Liver (tissue), 9 donors: ENCODE measurements around the gene PFN1. TPM values are rescaled to one million over a fixed set of nuclear protein-coding genes. Genes with fewer than 3 reads are reported as not detected.

ENCODE experiments used
- DNase-seq: peaks from one replicate; pipeline ENCODE4 v3.0.0-alpha.2; 2017; ENCODE audit warnings: low spot score
- H3K27ac ChIP-seq, 2 donors: one replicate each; pipeline ENCODE4 v1.7.0; 2013; ENCODE audit warnings: inconsistent platforms in 2 of 2, low read length in 2 of 2, control low read depth in 1 of 2, low read depth in 1 of 2, mild to moderate bottlenecking in 1 of 2
- H3K27me3 ChIP-seq, 4 donors: one replicate each; pipeline versions ENCODE4 v1.6.1 to v1.7.0; 2013; ENCODE audit warnings: low read length in 3 of 4, inconsistent platforms in 1 of 4, mild to moderate bottlenecking in 1 of 4, moderate library complexity in 1 of 4; ENCODE audit not compliant: control insufficient read depth in 4 of 4, insufficient read depth in 4 of 4
- H3K36me3 ChIP-seq, 4 donors: one replicate each; pipeline versions ENCODE4 v1.6.1 to v1.7.0; 2013; ENCODE audit warnings: low read length in 3 of 4, mild to moderate bottlenecking in 3 of 4, low read depth in 1 of 4, moderate library complexity in 1 of 4; ENCODE audit not compliant: control insufficient read depth in 4 of 4, insufficient read depth in 3 of 4
- H3K4me1 ChIP-seq, 4 donors: one replicate each; pipeline versions ENCODE4 v1.6.1 to v1.7.0; 2013; ENCODE audit warnings: low read length in 3 of 4, mild to moderate bottlenecking in 3 of 4, moderate library complexity in 1 of 4; ENCODE audit not compliant: control insufficient read depth in 4 of 4, insufficient read depth in 4 of 4
- H3K4me3 ChIP-seq, 3 donors: one replicate each; pipeline versions ENCODE4 v1.6.1 to v1.7.0; 2013; ENCODE audit warnings: low read length in 3 of 3, control low read depth in 1 of 3, low read depth in 1 of 3, mild to moderate bottlenecking in 1 of 3
- H3K9ac ChIP-seq, 2 donors: one replicate each; pipeline ENCODE4 v1.7.0; 2013; ENCODE audit warnings: low read length in 2 of 2, mild to moderate bottlenecking in 2 of 2, moderate library complexity in 2 of 2, control low read depth in 1 of 2, low read depth in 1 of 2
- H3K9me3 ChIP-seq, 4 donors: one replicate each; pipeline versions ENCODE4 v1.6.1 to v1.7.0; 2013; ENCODE audit warnings: low read length in 3 of 4; ENCODE audit not compliant: control insufficient read depth in 4 of 4
- EGR1 ChIP-seq, 2 donors: IDR thresholded peaks; 2 replicates each; pipeline ENCODE4 v1.6.1; 2016 to 2018; ENCODE audit warnings: antibody characterized with exemption in 2 of 2, low read depth in 2 of 2
- FOXA1 ChIP-seq: IDR thresholded peaks from 2 replicates; pipeline ENCODE4 v1.6.1; 2016; ENCODE audit warnings: antibody characterized with exemption
- FOXA2 ChIP-seq: IDR thresholded peaks from 2 replicates; pipeline ENCODE4 v1.6.1; 2016; ENCODE audit warnings: antibody characterized with exemption
- GABPA ChIP-seq, 2 donors: IDR thresholded peaks in 1 of 2; conservative IDR thresholded peaks in 1 of 2; 2 replicates each; pipeline ENCODE4 v1.6.1; 2016; ENCODE audit warnings: antibody characterized with exemption in 2 of 2, mild to moderate bottlenecking in 1 of 2, moderate library complexity in 1 of 2
- HNF4A ChIP-seq, 2 donors: conservative IDR thresholded peaks; 2 replicates each; pipeline ENCODE4 v1.6.1; 2016; ENCODE audit warnings: antibody characterized with exemption in 2 of 2, mild to moderate bottlenecking in 2 of 2
- HNF4G ChIP-seq: IDR thresholded peaks from 2 replicates; pipeline ENCODE4 v1.6.1; 2016; ENCODE audit warnings: antibody characterized with exemption
- JUND ChIP-seq, 2 donors: IDR thresholded peaks; 2 replicates each; pipeline ENCODE4 v1.6.1; 2016; ENCODE audit warnings: antibody characterized with exemption in 2 of 2
- NR2F2 ChIP-seq: IDR thresholded peaks from 2 replicates; pipeline ENCODE4 v1.6.1; 2016; ENCODE audit warnings: antibody characterized with exemption
- RAD21 ChIP-seq, 2 donors: IDR thresholded peaks; 2 replicates each; pipeline ENCODE4 v1.6.1; 2016; ENCODE audit warnings: antibody characterized with exemption in 2 of 2, mild to moderate bottlenecking in 2 of 2
- RXRA ChIP-seq, 2 donors: IDR thresholded peaks; 2 replicates each; pipeline ENCODE4 v1.6.1; 2017 to 2018; ENCODE audit warnings: antibody characterized with exemption in 2 of 2, mild to moderate bottlenecking in 1 of 2
- SP1 ChIP-seq: IDR thresholded peaks from 2 replicates; pipeline ENCODE4 v1.6.1; 2018; ENCODE audit warnings: antibody characterized with exemption, mild to moderate bottlenecking
- TAF1 ChIP-seq: conservative IDR thresholded peaks from 2 replicates; pipeline ENCODE4 v1.6.1; 2016; ENCODE audit warnings: antibody characterized with exemption, mild to moderate bottlenecking
- YY1 ChIP-seq: IDR thresholded peaks from 2 replicates; pipeline ENCODE4 v1.6.1; 2016; ENCODE audit warnings: antibody characterized with exemption, mild to moderate bottlenecking
- WGBS: extraction: QIAGEN DNeasy Blood & Tissue Kit; methylation state at CpG from one replicate; pipeline ENCODE4 v1.1.7; 2013; 5-methylcytosine and 5-hydroxymethylcytosine counted together
- polyA plus RNA-seq, 2 donors: library from polyadenylated mRNA; stranded (reverse) in 1 of 2; unstranded in 1 of 2; fragments of 200-250 nt in 1 of 2; fragments of >200 nt in 1 of 2; fragmentation: Nextera tagmentation in 1 of 2; extraction: Ambion mirVana in 1 of 2; gene quantifications; one replicate each; pipeline versions ENCODE4 v1.2.1 to v1.2.3, GENCODE V29; 2013 to 2015
- total RNA-seq, 2 donors: library from RNA; depleted of rRNA; stranded (reverse); fragments of >200 nt; gene quantifications; one replicate each; pipeline ENCODE4 v1.2.3, GENCODE V29; 2014
- TF ChIP-seq, protein P1 (sequence below): fragments of 150-350 bp; IDR thresholded peaks from 2 replicates; pipeline ENCODE4 v1.5.1; 2017; ENCODE audit warnings: improper control_type of control experiment, low read depth, low read length; ENCODE audit not compliant: missing input control
- TF ChIP-seq, protein P2 (sequence below): IDR thresholded peaks from 2 replicates; pipeline ENCODE4 v1.6.1; 2016; ENCODE audit warnings: antibody characterized with exemption, mild to moderate bottlenecking
- TF ChIP-seq, protein P3 (sequence below): IDR thresholded peaks from 2 replicates; pipeline ENCODE4 v1.6.1; 2016; ENCODE audit warnings: antibody characterized with exemption
- TF ChIP-seq, protein P4 (sequence below): IDR thresholded peaks from 2 replicates; pipeline ENCODE4 v1.6.1; 2016; ENCODE audit warnings: antibody characterized with exemption
- TF ChIP-seq, protein P5 (sequence below): IDR thresholded peaks from 2 replicates; pipeline ENCODE4 v1.6.1; 2016; ENCODE audit warnings: antibody characterized with exemption
- donor health status: healthy.
- donor health status: healthy.
- donor health status: healthy.
- donor health status: healthy.
- donor health status: healthy.

The PFN1 gene
- total and polyA plus RNA-seq, 4 donors: 150 to 672 (median 580) TPM

DNA sequence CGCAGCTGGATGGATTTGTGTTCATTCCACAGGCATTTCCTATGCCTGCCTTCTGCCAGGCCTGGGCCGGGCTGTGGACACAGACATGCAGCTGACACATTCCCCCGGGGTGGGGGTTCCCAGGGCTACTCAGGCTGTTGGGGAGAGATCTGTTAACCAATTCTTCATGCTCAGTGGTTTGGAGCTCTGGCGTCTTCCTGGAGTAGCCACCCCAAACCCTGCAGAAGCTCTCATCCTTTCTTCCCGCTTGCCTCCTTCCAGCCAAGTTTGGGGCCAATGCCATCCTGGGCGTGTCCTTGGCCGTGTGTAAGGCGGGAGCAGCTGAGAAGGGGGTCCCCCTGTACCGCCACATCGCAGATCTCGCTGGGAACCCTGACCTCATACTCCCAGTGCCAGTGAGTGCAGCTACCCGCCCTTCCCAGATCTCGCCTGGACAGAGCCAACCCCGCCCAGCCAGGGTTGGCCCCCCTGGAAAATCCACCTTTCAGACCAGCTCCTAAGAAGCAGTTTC is 5.2 kb upstream of the PFN1 start:
- TF ChIP-seq TAF1 (no peak), HNF4A (conservative IDR thresholded peaks at IDR 0.05) (no peak), SP1 (no peak), EGR1 (IDR thresholded peaks at IDR 0.05; ENCODE audit: low read depth in 2 of 2) (no peak), HNF4G (no peak), FOXA2 (no peak), RXRA (IDR thresholded peaks at IDR 0.05) (no peak), NR2F2 (no peak), GABPA (IDR thresholded peaks at IDR 0.05 in 1 of 2, conservative IDR thresholded peaks at IDR 0.05 in 1 of 2) (no peak), FOXA1 (no peak), YY1 (no peak), RAD21 (IDR thresholded peaks at IDR 0.05) (no peak), JUND (IDR thresholded peaks at IDR 0.05) (no peak)
- TF ChIP-seq, protein P1, sequence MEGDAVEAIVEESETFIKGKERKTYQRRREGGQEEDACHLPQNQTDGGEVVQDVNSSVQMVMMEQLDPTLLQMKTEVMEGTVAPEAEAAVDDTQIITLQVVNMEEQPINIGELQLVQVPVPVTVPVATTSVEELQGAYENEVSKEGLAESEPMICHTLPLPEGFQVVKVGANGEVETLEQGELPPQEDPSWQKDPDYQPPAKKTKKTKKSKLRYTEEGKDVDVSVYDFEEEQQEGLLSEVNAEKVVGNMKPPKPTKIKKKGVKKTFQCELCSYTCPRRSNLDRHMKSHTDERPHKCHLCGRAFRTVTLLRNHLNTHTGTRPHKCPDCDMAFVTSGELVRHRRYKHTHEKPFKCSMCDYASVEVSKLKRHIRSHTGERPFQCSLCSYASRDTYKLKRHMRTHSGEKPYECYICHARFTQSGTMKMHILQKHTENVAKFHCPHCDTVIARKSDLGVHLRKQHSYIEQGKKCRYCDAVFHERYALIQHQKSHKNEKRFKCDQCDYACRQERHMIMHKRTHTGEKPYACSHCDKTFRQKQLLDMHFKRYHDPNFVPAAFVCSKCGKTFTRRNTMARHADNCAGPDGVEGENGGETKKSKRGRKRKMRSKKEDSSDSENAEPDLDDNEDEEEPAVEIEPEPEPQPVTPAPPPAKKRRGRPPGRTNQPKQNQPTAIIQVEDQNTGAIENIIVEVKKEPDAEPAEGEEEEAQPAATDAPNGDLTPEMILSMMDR: no peak
- TF ChIP-seq, protein P2, sequence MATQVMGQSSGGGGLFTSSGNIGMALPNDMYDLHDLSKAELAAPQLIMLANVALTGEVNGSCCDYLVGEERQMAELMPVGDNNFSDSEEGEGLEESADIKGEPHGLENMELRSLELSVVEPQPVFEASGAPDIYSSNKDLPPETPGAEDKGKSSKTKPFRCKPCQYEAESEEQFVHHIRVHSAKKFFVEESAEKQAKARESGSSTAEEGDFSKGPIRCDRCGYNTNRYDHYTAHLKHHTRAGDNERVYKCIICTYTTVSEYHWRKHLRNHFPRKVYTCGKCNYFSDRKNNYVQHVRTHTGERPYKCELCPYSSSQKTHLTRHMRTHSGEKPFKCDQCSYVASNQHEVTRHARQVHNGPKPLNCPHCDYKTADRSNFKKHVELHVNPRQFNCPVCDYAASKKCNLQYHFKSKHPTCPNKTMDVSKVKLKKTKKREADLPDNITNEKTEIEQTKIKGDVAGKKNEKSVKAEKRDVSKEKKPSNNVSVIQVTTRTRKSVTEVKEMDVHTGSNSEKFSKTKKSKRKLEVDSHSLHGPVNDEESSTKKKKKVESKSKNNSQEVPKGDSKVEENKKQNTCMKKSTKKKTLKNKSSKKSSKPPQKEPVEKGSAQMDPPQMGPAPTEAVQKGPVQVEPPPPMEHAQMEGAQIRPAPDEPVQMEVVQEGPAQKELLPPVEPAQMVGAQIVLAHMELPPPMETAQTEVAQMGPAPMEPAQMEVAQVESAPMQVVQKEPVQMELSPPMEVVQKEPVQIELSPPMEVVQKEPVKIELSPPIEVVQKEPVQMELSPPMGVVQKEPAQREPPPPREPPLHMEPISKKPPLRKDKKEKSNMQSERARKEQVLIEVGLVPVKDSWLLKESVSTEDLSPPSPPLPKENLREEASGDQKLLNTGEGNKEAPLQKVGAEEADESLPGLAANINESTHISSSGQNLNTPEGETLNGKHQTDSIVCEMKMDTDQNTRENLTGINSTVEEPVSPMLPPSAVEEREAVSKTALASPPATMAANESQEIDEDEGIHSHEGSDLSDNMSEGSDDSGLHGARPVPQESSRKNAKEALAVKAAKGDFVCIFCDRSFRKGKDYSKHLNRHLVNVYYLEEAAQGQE: no peak
- TF ChIP-seq, protein P3, sequence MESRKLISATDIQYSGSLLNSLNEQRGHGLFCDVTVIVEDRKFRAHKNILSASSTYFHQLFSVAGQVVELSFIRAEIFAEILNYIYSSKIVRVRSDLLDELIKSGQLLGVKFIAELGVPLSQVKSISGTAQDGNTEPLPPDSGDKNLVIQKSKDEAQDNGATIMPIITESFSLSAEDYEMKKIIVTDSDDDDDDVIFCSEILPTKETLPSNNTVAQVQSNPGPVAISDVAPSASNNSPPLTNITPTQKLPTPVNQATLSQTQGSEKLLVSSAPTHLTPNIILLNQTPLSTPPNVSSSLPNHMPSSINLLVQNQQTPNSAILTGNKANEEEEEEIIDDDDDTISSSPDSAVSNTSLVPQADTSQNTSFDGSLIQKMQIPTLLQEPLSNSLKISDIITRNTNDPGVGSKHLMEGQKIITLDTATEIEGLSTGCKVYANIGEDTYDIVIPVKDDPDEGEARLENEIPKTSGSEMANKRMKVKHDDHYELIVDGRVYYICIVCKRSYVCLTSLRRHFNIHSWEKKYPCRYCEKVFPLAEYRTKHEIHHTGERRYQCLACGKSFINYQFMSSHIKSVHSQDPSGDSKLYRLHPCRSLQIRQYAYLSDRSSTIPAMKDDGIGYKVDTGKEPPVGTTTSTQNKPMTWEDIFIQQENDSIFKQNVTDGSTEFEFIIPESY: no peak
- TF ChIP-seq, protein P4, sequence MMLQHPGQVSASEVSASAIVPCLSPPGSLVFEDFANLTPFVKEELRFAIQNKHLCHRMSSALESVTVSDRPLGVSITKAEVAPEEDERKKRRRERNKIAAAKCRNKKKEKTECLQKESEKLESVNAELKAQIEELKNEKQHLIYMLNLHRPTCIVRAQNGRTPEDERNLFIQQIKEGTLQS: no peak
- TF ChIP-seq, protein P5, sequence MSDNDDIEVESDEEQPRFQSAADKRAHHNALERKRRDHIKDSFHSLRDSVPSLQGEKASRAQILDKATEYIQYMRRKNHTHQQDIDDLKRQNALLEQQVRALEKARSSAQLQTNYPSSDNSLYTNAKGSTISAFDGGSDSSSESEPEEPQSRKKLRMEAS: no peak
- DNase-seq: no peak
- Histone ChIP-seq H3K9me3 (no peaks in the 10 kb centered on the region), H3K36me3 (peaks cover 0 to 3% (median 0%) of the 10 kb centered on the region in 4 donors), H3K9ac (no peak overlapping the region), H3K4me3 (no peak overlapping the region), H3K27ac (no peak overlapping the region), H3K4me1 (peaks cover 6 to 65% (median 48%) of the 10 kb centered on the region in 4 donors), H3K27me3 (no peaks in the 10 kb centered on the region)
- 89% methylated on average over 14 of the region's 14 CpGs for WGBS
